ENCODE data around the gene SAFB. TPM values are rescaled to one million over a fixed set of nuclear protein-coding genes. Genes with fewer than 3 reads are reported as not detected.

Gene SAFB
- total and polyA plus RNA-seq, 2 of the 13 experiments (the other 11 are each of a cell fraction or from before 2014, with no cell fraction given) = 21.0 to 28.4 TPM

GRCh38 chr19:5697890-5698634, 75.2 kb downstream of the SAFB start:
- intact Hi-C loops (cut with micrococcal nuclease; ENCODE audit: unreplicated experiment) = no loop called here
- Histone ChIP-seq H3K27me3 (ENCODE audit: control insufficient read depth in 1 of 2, insufficient read depth in 2 of 2, low read length in 2 of 2) (no peaks in the 10 kb centered on the region), H3K9me3 (ENCODE audit: low read length) (no peaks in the 10 kb centered on the region), H3K4me3 (replicated peaks in 1 of 3; ENCODE audit: insufficient read depth in 1 of 3, low read depth in 2 of 3, low read length in 3 of 3) (no peak overlapping the region), H2AFZ (ENCODE audit: low read length) (no peak overlapping the region), H3K9ac (ENCODE audit: insufficient read depth, low read depth, low read length) (no peak overlapping the region), H3K79me2 (ENCODE audit: insufficient read depth, low read length) (peaks cover 5% of the 10 kb centered on the region), H3K4me2 (ENCODE audit: low read depth, low read length) (no peak overlapping the region), H3K4me1 (ENCODE audit: insufficient read depth, low read length) (no peaks in the 10 kb centered on the region), H4K20me1 (ENCODE audit: insufficient read depth, low read length) (peaks cover 13% of the 10 kb centered on the region; the same call in 1 of the 2 replicates), H3K36me3 (replicated peaks in 1 of 2; ENCODE audit: control insufficient read depth in 1 of 2, insufficient read depth in 2 of 2, low read length in 2 of 2) (peaks cover 32 to 66% of the 10 kb centered on the region in 2 experiments), H3K27ac (ENCODE audit: extremely low read length, insufficient read depth, low read length) (no peak overlapping the region)
- CTCF ChIA-PET (ENCODE audit: low intra/inter-chr PET ratio, low total read pairs) = no interaction called here
- in situ Hi-C loops (cut with HindIII; ENCODE audit: extremely low pct_ligation_motif_present, low pct_unique_long_range_greater_than_20kb) = no loop called here
- DNase-seq (ENCODE audit: low spot score) (no peak), FAIRE-seq (no peak), ATAC-seq (no peak; the same call in 2 of the 3 replicates)
- BruUV-seq (replicated peaks) = no TSS peak
- WGBS (ENCODE audit: low lambda C conversion rate) = 98% methylated on average over 24 of the region's 30 CpGs
- POLR2A ChIA-PET = interaction anchor here (3.2 kb wide), 1 partner anchor 8 kb away, joined by 12 read pairs; the partner anchor contains the start of gene RPL36
- TF ChIP-seq ZMYM4 (CRISPR knock-in tag; IDR thresholded peaks at IDR 0.05) (no peak), TFDP1 (CRISPR knock-in tag; IDR thresholded peaks at IDR 0.05; ENCODE audit: borderline replicate concordance) (no peak), TOPORS (CRISPR knock-in tag; IDR thresholded peaks at IDR 0.05) (no peak), POLR2A (IDR thresholded peaks at IDR 0.05; ENCODE audit: insufficient read depth in 1 of 2, low read depth in 2 of 2, low read length in 2 of 2) (peak in 1 of 2 experiments; percentile 36; a peak in 2 of 4 replicates), NKX3-1 (CRISPR knock-in tag; IDR thresholded peaks at IDR 0.05) (no peak), POLR2G (IDR thresholded peaks at IDR 0.05; ENCODE audit: low read depth, low read length) (peak; percentile 14; the same call in 1 of the 2 replicates), AGO2 (optimal IDR thresholded peaks at IDR 0.05; ENCODE audit: low read depth, low read length) (peak; percentile 91), RBM22 (optimal IDR thresholded peaks at IDR 0.05; ENCODE audit: low read length) (peak; percentile 35), AGO1 (IDR thresholded peaks at IDR 0.05; ENCODE audit: low read depth, low read length, poor library complexity, severe bottlenecking) (peak; percentile 65)
